ENCODE results near the gene CTNNA2.
A peak's percentile ranks its signal among the peaks of the same experiment; 100 is the strongest.

The CTNNA2 gene

DNA sequence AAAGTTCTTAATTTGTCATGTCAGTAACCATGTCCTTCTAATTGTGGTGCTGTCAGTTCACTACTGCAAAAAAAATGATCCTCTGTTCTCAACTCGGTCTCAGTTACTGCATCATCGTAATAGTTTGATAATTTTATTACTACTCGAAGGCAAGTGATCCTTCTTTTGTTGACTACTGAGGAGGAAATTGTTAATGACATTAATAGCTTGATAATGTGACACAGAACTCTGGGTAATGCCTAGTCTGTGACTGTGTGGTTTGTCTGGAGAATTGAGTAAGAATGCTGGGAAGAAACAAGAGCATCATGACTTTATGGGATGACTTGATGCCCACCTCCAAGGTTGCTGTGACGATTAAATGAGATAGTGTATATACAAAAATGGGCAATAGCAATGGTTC, 524.5 kb downstream of the CTNNA2 start:
- ATAC-seq = peak; percentile 26; the same call in 1 of the 3 replicates
- TF ChIP-seq ISL1 (CRISPR knock-in tag; IDR thresholded peaks at IDR 0.05) (peak; percentile 54), ZC3H10 (CRISPR knock-in tag; IDR thresholded peaks at IDR 0.05) (peak; percentile 78; the same call in 1 of the 2 replicates), ZNF565 (CRISPR knock-in tag; conservative IDR thresholded peaks at IDR 0.05; ENCODE audit: low read depth) (no peak), ZFP3 (CRISPR knock-in tag; IDR thresholded peaks at IDR 0.05) (no peak)
- TF ChIP-seq, protein P1, sequence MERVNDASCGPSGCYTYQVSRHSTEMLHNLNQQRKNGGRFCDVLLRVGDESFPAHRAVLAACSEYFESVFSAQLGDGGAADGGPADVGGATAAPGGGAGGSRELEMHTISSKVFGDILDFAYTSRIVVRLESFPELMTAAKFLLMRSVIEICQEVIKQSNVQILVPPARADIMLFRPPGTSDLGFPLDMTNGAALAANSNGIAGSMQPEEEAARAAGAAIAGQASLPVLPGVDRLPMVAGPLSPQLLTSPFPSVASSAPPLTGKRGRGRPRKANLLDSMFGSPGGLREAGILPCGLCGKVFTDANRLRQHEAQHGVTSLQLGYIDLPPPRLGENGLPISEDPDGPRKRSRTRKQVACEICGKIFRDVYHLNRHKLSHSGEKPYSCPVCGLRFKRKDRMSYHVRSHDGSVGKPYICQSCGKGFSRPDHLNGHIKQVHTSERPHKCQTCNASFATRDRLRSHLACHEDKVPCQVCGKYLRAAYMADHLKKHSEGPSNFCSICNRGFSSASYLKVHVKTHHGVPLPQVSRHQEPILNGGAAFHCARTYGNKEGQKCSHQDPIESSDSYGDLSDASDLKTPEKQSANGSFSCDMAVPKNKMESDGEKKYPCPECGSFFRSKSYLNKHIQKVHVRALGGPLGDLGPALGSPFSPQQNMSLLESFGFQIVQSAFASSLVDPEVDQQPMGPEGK (CRISPR knock-in tag; IDR thresholded peaks at IDR 0.05; ENCODE audit: borderline replicate concordance) = no peak

DNA sequence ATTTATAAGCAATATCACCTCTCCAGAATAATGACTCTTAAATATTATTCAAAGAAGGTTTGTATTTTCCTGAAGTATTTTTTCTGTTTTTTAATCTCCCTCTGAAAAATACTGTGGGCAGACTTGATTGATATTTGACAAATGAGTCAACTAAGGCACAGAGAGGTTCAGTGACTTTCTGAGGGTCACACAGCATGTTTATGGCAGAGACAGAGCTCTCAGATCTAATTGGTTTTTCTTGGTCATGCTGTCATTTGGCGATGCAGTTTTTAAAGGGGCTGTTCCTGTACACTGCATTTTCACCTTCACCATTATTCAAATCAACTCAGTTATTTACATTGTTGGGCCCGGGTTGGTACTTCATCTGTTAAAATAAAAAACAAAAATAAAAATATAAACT, 527.4 kb downstream of the CTNNA2 start:
- TF ChIP-seq, protein P1 (CRISPR knock-in tag; IDR thresholded peaks at IDR 0.05; ENCODE audit: borderline replicate concordance) = no peak
- TF ChIP-seq, protein P2, sequence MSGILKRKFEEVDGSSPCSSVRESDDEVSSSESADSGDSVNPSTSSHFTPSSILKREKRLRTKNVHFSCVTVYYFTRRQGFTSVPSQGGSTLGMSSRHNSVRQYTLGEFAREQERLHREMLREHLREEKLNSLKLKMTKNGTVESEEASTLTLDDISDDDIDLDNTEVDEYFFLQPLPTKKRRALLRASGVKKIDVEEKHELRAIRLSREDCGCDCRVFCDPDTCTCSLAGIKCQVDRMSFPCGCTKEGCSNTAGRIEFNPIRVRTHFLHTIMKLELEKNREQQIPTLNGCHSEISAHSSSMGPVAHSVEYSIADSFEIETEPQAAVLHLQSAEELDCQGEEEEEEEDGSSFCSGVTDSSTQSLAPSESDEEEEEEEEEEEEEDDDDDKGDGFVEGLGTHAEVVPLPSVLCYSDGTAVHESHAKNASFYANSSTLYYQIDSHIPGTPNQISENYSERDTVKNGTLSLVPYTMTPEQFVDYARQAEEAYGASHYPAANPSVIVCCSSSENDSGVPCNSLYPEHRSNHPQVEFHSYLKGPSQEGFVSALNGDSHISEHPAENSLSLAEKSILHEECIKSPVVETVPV (CRISPR knock-in tag; IDR thresholded peaks at IDR 0.05) = no peak
- TF ChIP-seq TCF4 (CRISPR knock-in tag; IDR thresholded peaks at IDR 0.05; ENCODE audit: borderline replicate concordance) = no peak
- no peak for TF ChIP-seq ARNTL (CRISPR knock-in tag; IDR thresholded peaks at IDR 0.05; ENCODE audit: borderline replicate concordance, low read depth)
- no peak for ATAC-seq

DNA sequence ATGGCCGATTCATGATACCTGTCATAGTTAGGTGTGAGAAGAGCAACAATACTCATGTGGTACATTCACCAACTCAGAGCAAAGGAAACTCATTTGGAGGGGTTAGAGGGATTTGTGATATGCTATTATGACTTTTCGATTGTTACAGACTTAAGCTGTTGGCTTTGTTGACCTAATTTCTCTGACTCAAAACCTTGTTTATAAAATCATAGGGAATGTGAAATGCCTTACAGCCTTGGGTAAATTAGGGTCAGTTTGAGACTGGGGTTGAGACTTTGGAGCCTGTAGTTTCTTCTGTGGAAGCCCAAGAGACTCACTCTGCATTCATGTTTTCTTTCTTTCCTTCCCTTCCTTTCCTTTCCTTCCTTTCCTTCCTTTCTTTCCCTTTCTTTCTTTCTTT, 529.8 kb downstream of the CTNNA2 start:
- ATAC-seq = no peak
- TF ChIP-seq TCF4 (CRISPR knock-in tag; IDR thresholded peaks at IDR 0.05; ENCODE audit: borderline replicate concordance) (no peak), ZNF565 (CRISPR knock-in tag; conservative IDR thresholded peaks at IDR 0.05; ENCODE audit: low read depth) (no peak), ARNTL (CRISPR knock-in tag; IDR thresholded peaks at IDR 0.05; ENCODE audit: borderline replicate concordance, low read depth) (no peak)
- TF ChIP-seq, protein P1 (CRISPR knock-in tag; IDR thresholded peaks at IDR 0.05; ENCODE audit: borderline replicate concordance) = no peak

DNA sequence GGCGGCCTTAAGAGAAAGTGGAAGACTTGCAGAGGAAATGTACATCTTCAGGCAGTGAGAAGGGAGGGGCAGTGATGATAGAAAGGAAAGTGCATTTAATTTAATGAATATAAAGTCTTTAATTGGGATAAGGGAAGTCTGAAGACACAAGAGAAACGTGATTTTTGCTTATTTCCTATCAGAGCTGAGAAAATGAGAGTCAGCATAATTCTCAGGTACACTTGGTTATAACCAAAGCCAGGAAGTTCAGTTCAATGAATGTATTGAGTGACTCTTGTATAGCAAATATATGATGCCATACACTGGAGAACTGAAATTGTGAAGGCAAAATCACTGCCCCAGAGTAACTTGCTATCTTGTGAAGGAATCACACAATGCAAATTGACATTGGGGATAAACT, 535.4 kb downstream of the CTNNA2 start:
- no peak for ATAC-seq
- TF ChIP-seq, protein P3, sequence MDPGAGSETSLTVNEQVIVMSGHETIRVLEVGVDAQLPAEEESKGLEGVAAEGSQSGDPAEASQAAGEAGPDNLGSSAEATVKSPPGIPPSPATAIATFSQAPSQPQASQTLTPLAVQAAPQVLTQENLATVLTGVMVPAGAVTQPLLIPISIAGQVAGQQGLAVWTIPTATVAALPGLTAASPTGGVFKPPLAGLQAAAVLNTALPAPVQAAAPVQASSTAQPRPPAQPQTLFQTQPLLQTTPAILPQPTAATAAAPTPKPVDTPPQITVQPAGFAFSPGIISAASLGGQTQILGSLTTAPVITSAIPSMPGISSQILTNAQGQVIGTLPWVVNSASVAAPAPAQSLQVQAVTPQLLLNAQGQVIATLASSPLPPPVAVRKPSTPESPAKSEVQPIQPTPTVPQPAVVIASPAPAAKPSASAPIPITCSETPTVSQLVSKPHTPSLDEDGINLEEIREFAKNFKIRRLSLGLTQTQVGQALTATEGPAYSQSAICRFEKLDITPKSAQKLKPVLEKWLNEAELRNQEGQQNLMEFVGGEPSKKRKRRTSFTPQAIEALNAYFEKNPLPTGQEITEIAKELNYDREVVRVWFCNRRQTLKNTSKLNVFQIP (CRISPR knock-in tag; IDR thresholded peaks at IDR 0.05; ENCODE audit: borderline replicate concordance, low read depth) = no peak
- TF ChIP-seq, protein P1 (CRISPR knock-in tag; IDR thresholded peaks at IDR 0.05; ENCODE audit: borderline replicate concordance) = no peak
- TF ChIP-seq GLIS3 (CRISPR knock-in tag; IDR thresholded peaks at IDR 0.05) (no peak), ARNTL (CRISPR knock-in tag; IDR thresholded peaks at IDR 0.05; ENCODE audit: borderline replicate concordance, low read depth) (no peak), OSR1 (CRISPR knock-in tag; IDR thresholded peaks at IDR 0.05) (no peak)

DNA sequence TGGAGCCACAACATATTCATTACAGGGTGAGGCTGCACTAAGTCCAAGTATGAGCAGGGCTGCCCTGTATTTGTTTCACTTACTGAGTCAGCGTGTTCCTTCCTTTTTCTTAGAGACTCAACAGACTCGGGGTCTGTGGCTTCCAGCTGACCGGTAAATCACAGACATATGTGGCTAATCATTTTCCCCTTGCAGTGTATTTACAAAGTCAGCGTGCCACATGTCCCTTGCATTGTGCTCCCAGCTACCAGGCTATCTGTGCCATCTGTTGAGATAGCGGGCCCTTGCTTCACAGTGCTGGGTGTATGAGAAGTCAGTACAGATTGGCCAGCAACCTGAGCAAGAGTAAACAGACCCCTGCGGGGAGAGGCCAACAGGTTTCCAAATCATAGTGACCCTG, 537.4 kb downstream of the CTNNA2 start:
- ATAC-seq = peak; percentile 72
- TF ChIP-seq, protein P3 (CRISPR knock-in tag; IDR thresholded peaks at IDR 0.05; ENCODE audit: borderline replicate concordance, low read depth) = no peak
- TF ChIP-seq ZNF70 (CRISPR knock-in tag; IDR thresholded peaks at IDR 0.05) (peak; percentile 51), ZNF565 (CRISPR knock-in tag; conservative IDR thresholded peaks at IDR 0.05; ENCODE audit: low read depth) (no peak), PPARA (CRISPR knock-in tag; IDR thresholded peaks at IDR 0.05; ENCODE audit: borderline replicate concordance) (0 out of 2 replicates have a peak, but pooled peaks have one; percentile 41), RARB (CRISPR knock-in tag; IDR thresholded peaks at IDR 0.05) (no peak)
- TF ChIP-seq, protein P4, sequence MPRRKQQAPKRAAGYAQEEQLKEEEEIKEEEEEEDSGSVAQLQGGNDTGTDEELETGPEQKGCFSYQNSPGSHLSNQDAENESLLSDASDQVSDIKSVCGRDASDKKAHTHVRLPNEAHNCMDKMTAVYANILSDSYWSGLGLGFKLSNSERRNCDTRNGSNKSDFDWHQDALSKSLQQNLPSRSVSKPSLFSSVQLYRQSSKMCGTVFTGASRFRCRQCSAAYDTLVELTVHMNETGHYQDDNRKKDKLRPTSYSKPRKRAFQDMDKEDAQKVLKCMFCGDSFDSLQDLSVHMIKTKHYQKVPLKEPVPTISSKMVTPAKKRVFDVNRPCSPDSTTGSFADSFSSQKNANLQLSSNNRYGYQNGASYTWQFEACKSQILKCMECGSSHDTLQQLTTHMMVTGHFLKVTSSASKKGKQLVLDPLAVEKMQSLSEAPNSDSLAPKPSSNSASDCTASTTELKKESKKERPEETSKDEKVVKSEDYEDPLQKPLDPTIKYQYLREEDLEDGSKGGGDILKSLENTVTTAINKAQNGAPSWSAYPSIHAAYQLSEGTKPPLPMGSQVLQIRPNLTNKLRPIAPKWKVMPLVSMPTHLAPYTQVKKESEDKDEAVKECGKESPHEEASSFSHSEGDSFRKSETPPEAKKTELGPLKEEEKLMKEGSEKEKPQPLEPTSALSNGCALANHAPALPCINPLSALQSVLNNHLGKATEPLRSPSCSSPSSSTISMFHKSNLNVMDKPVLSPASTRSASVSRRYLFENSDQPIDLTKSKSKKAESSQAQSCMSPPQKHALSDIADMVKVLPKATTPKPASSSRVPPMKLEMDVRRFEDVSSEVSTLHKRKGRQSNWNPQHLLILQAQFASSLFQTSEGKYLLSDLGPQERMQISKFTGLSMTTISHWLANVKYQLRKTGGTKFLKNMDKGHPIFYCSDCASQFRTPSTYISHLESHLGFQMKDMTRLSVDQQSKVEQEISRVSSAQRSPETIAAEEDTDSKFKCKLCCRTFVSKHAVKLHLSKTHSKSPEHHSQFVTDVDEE (CRISPR knock-in tag; IDR thresholded peaks at IDR 0.05) = peak; percentile 79; the same call in 1 of the 2 replicates
